Islet of Langerhans (tissue), 1 donor: ENCODE measurements around the gene GPATCH8.

Experiments
- FAIRE-seq: peaks from one replicate; lab custom pipeline; 2011; peaks lifted over from hg19 to GRCh38; lab: Jason Lieb, UNC

The GPATCH8 gene

GRCh38 chr17:44451016-44451627, 52.1 kb downstream of the GPATCH8 start:
- FAIRE-seq = no peak

GRCh38 chr17:44448412-44448811, 54.8 kb downstream of the GPATCH8 start:
- FAIRE-seq = no peak

GRCh38 chr17:44444735-44445105, 58.5 kb downstream of the GPATCH8 start:
- no peak for FAIRE-seq

GRCh38 chr17:44442806-44443205, 60.4 kb downstream of the GPATCH8 start:
- no peak for FAIRE-seq

GRCh38 chr17:44439168-44439567, 64.0 kb downstream of the GPATCH8 start:
- FAIRE-seq = no peak

GRCh38 chr17:44438636-44439035, 64.6 kb downstream of the GPATCH8 start:
- FAIRE-seq = no peak

- FAIRE-seq = no peak
These were observed 66.9 kb downstream of the GPATCH8 start for GRCh38 chr17:44436336-44436735.

GRCh38 chr17:44432254-44433157, 70.7 kb downstream of the GPATCH8 start:
- FAIRE-seq = no peak

- no peak for FAIRE-seq
These were observed 78.3 kb downstream of the GPATCH8 start for GRCh38 chr17:44424828-44425461.

- FAIRE-seq = no peak
These were observed 85.7 kb downstream of the GPATCH8 start for GRCh38 chr17:44417553-44417952.

- FAIRE-seq = no peak
These were observed 86.5 kb downstream of the GPATCH8 start for GRCh38 chr17:44416558-44417289.

GRCh38 chr17:44414394-44415155, 88.6 kb downstream of the GPATCH8 start:
- FAIRE-seq = no peak

- FAIRE-seq = no peak
These were observed 93.7 kb downstream of the GPATCH8 start for GRCh38 chr17:44409309-44410028.

- no peak for FAIRE-seq
These were observed 94.4 kb downstream of the GPATCH8 start for GRCh38 chr17:44408786-44409185.

GRCh38 chr17:44402564-44403172, 100.5 kb downstream of the GPATCH8 start:
- FAIRE-seq = no peak

- no peak for FAIRE-seq
These were observed 102.9 kb downstream of the GPATCH8 start for GRCh38 chr17:44400226-44400847.

- no peak for FAIRE-seq
These were observed 104.2 kb downstream of the GPATCH8 start for GRCh38 chr17:44398692-44399691.

GRCh38 chr17:44397479-44398440, 105.4 kb downstream of the GPATCH8 start:
- FAIRE-seq = no peak
